ENCODE results near the gene BDP1.
"Not testable (repeated sequence)": the region's sequence is repeated elsewhere in the genome, so short reads cannot be mapped to it uniquely, and the experiment has no call there.

The BDP1 gene

DNA sequence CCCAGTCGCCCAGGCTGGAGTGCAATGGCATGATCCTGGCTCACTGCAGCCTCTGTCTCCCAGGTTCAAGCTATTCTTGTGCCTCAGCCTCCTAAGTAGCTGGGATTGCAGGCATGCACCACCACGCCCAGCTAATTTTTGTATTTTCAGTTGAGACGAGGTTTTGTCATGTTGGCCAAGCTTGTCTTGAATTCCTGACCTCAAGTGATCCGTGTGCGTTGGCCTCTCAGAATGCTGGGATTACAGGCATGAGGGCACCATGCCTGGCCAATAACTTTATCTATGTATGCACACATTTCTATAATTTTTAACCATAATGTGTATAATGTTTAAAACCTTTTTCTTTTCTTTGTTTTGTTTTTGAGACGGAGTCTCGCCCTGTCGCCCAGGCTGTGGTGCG, 43.3 kb downstream of the BDP1 start:
- H3K9me3 Mint-ChIP-seq; H3K4me3 Mint-ChIP-seq; H3K27ac Mint-ChIP-seq; H3K27me3 Mint-ChIP-seq; H3K4me1 Mint-ChIP-seq (ENCODE audit: low read depth): not testable (repeated sequence)
- peaks cover 66% of the 10 kb centered on the region for H3K36me3 Mint-ChIP-seq (ENCODE audit: low read depth)

DNA sequence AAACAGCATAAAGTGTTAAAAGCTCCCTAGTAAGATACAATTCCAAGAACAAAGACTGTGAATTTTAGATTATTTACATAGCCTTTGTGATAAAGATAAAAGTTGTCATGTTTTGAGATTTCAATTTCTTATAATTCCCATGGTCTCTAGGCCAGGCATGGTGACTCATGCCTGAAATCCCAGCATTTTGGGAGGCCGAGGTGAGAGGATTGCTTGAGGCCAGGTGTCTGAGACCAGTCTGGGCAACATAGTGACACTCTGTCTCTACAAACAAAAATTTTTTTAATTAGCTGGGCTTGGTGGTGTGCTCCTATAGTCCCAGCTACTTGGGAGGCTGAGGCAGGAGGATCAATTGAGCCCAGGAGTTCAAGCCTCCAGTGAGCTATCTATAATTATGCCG, 48.1 kb downstream of the BDP1 start:
- no peak overlapping the region for H3K4me3 Mint-ChIP-seq
- no peaks in the 10 kb centered on the region for H3K27me3 Mint-ChIP-seq
- peaks cover 74% of the 10 kb centered on the region for H3K36me3 Mint-ChIP-seq (ENCODE audit: low read depth)
- H3K9me3 Mint-ChIP-seq: no peaks in the 10 kb centered on the region
- no peaks in the 10 kb centered on the region for H3K4me1 Mint-ChIP-seq (ENCODE audit: low read depth)
- H3K27ac Mint-ChIP-seq: no peak overlapping the region

GRCh38 chr5:71522151-71522550, 66.7 kb downstream of the BDP1 start:
- H3K4me1 Mint-ChIP-seq (ENCODE audit: low read depth): no peaks in the 10 kb centered on the region
- no peaks in the 10 kb centered on the region for H3K27me3 Mint-ChIP-seq
- H3K27ac Mint-ChIP-seq: no peak overlapping the region
- H3K9me3 Mint-ChIP-seq: no peaks in the 10 kb centered on the region
- peaks cover 61% of the 10 kb centered on the region for H3K36me3 Mint-ChIP-seq (ENCODE audit: low read depth)
- H3K4me3 Mint-ChIP-seq: no peak overlapping the region

- H3K4me1 Mint-ChIP-seq (ENCODE audit: low read depth); H3K27ac Mint-ChIP-seq: not testable (repeated sequence)
Measured at GRCh38 chr5:71525611-71526010, 70.2 kb downstream of the BDP1 start.

GRCh38 chr5:71528206-71528605, 72.8 kb downstream of the BDP1 start:
- no peak overlapping the region for H3K4me3 Mint-ChIP-seq
- H3K36me3 Mint-ChIP-seq (ENCODE audit: low read depth): peaks cover 49% of the 10 kb centered on the region

More at GRCh38 chr5:71525611-71526010, 70.2 kb downstream of the BDP1 start:
- not testable (repeated sequence) for H3K9me3 Mint-ChIP-seq, H3K27me3 Mint-ChIP-seq, H3K4me3 Mint-ChIP-seq
- peaks cover 50% of the 10 kb centered on the region for H3K36me3 Mint-ChIP-seq (ENCODE audit: low read depth)

GRCh38 chr5:71529682-71530081, 74.2 kb downstream of the BDP1 start:
- Mint-ChIP-seq H3K27me3 (no peaks in the 10 kb centered on the region), H3K4me3 (no peak overlapping the region), H3K4me1 (ENCODE audit: low read depth) (peaks cover 5% of the 10 kb centered on the region), H3K27ac (peak overlapping the region; percentile 40), H3K36me3 (ENCODE audit: low read depth) (peaks cover 52% of the 10 kb centered on the region), H3K9me3 (no peaks in the 10 kb centered on the region)

More at GRCh38 chr5:71528206-71528605, 72.8 kb downstream of the BDP1 start:
- no peaks in the 10 kb centered on the region for H3K9me3 Mint-ChIP-seq
- H3K27ac Mint-ChIP-seq: no peak overlapping the region
- no peaks in the 10 kb centered on the region for H3K4me1 Mint-ChIP-seq (ENCODE audit: low read depth)
- no peaks in the 10 kb centered on the region for H3K27me3 Mint-ChIP-seq

DNA sequence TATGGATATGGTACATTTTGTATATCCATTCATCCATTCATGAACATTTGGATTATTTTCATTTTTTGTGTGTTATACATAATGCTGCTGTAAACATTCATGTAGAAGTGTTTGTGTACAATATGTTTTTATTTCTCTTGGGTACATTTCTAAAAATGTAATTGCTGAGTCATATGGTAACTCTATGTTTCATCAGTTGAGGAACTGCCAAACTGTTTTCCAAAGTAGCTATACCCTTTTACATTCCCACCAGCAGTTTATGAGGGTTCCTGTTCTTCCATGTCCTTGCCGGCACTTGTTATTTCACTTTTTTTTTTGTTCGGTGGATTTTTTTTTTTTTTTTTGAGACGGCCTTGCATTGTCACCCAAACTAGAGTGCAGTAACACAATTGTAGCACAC, 77.7 kb downstream of the BDP1 start:
- Mint-ChIP-seq H3K36me3 (ENCODE audit: low read depth) (peaks cover 70% of the 10 kb centered on the region), H3K4me1 (ENCODE audit: low read depth) (peaks cover 5% of the 10 kb centered on the region), H3K4me3 (no peak overlapping the region), H3K27ac (no peak overlapping the region), H3K27me3 (no peaks in the 10 kb centered on the region), H3K9me3 (no peaks in the 10 kb centered on the region)

DNA sequence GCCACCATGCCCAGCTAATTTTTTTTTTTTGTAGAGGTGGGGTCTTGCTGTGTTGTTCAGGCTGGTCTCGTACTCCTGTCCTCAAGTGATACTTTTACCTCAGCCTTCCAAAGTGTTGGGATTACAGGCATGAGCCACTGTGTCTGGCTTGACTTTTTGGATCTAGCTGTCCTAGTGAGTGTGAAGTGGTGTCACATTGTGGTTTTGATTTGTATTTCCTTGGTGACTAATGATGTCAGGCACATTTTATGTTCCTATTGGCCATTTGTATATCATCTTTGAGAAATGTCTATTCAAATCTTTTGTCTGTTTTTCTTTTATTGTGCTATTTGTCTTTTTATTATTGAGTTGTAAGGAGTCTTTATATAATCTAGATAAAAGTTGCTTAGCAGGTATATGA, 78.2 kb downstream of the BDP1 start:
- no peaks in the 10 kb centered on the region for H3K9me3 Mint-ChIP-seq
- peaks cover 70% of the 10 kb centered on the region for H3K36me3 Mint-ChIP-seq (ENCODE audit: low read depth)
- no peak overlapping the region for H3K27ac Mint-ChIP-seq
- H3K27me3 Mint-ChIP-seq: no peaks in the 10 kb centered on the region
- peaks cover 5% of the 10 kb centered on the region for H3K4me1 Mint-ChIP-seq (ENCODE audit: low read depth)
- H3K4me3 Mint-ChIP-seq: no peak overlapping the region

DNA sequence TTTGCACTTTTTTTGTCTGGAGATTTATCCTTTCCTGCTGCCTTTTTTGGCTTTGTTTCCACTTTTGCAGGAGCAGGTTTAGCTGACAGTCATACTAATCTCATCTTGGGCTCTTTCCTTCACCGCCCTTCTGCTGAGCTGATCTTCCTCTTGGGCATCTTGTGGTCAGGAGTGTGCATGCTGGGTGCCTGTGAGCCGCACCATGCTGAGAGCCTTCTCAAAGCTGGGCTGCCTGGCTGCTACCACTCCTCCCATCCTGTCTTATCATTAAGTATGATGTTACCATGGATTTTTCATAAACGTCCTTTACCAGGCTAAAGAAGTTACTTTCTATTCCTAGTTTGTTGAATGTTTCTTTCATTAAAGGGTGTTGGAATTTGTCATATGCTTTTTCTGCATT, 82.2 kb downstream of the BDP1 start:
- H3K9me3 Mint-ChIP-seq: no peaks in the 10 kb centered on the region
- H3K27me3 Mint-ChIP-seq: no peaks in the 10 kb centered on the region
- H3K4me1 Mint-ChIP-seq (ENCODE audit: low read depth): peaks cover 5% of the 10 kb centered on the region
- H3K36me3 Mint-ChIP-seq (ENCODE audit: low read depth): peaks cover 83% of the 10 kb centered on the region
- no peak overlapping the region for H3K27ac Mint-ChIP-seq
- no peak overlapping the region for H3K4me3 Mint-ChIP-seq

- H3K4me3 Mint-ChIP-seq; H3K9me3 Mint-ChIP-seq; H3K27me3 Mint-ChIP-seq; H3K4me1 Mint-ChIP-seq (ENCODE audit: low read depth); H3K27ac Mint-ChIP-seq: not testable (repeated sequence)
- peaks cover 79% of the 10 kb centered on the region for H3K36me3 Mint-ChIP-seq (ENCODE audit: low read depth)
Measured at GRCh38 chr5:71550885-71551284, 95.4 kb downstream of the BDP1 start.

- H3K36me3 Mint-ChIP-seq (ENCODE audit: low read depth): peaks cover 80% of the 10 kb centered on the region
- H3K27me3 Mint-ChIP-seq; H3K4me1 Mint-ChIP-seq (ENCODE audit: low read depth); H3K4me3 Mint-ChIP-seq; H3K9me3 Mint-ChIP-seq; H3K27ac Mint-ChIP-seq: not testable (repeated sequence)
Measured at GRCh38 chr5:71551582-71551981, 96.1 kb downstream of the BDP1 start.

DNA sequence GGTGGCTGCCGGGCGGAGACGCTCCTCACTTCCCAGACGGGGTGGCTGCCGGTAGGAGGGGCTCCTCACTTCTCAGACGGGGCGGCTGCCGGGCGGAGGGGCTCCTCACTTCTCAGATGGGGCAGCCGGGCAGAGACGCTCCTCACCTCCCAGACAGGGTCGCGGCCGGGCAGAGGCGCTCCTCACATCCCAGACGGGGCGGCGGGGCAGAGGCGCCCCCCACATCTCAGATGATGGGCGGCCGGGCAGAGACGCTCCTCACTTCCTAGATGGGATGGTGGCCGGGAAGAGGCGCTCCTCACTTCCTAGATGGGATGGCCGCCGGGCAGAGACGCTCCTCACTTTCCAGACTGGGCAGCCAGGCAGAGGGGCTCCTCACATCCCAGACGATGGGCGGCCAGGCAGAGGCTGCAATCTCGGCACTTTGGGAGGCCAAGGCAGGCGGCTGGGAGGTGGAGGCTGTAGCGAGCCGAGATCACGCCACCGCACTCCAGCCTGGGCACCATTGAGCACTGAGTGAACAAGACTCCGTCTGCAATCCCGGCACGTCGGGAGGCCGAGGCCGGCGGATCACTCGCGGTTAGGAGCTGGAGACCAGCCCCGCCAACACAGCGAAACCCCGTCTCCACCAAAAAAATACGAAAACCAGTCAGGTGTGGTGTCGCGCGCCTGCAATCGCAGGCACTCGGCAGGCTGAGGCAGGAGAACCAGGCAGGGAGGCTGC, 96.7 kb downstream of the BDP1 start:
- not testable (repeated sequence) for H3K4me1 Mint-ChIP-seq (ENCODE audit: low read depth); H3K4me3 Mint-ChIP-seq; H3K27me3 Mint-ChIP-seq; H3K27ac Mint-ChIP-seq; H3K9me3 Mint-ChIP-seq
- peaks cover 81% of the 10 kb centered on the region for H3K36me3 Mint-ChIP-seq (ENCODE audit: low read depth)

- Mint-ChIP-seq H3K27me3 (no peaks in the 10 kb centered on the region), H3K36me3 (ENCODE audit: low read depth) (peaks cover 47% of the 10 kb centered on the region), H3K4me3 (no peak overlapping the region), H3K4me1 (ENCODE audit: low read depth) (no peaks in the 10 kb centered on the region), H3K27ac (no peak overlapping the region), H3K9me3 (no peaks in the 10 kb centered on the region)
Measured at GRCh38 chr5:71563161-71563560, 107.7 kb downstream of the BDP1 start.

- Mint-ChIP-seq H3K27ac (peak overlapping the region; percentile 21), H3K36me3 (ENCODE audit: low read depth) (peaks cover 49% of the 10 kb centered on the region), H3K9me3 (no peaks in the 10 kb centered on the region), H3K27me3 (no peaks in the 10 kb centered on the region), H3K4me1 (ENCODE audit: low read depth) (no peaks in the 10 kb centered on the region), H3K4me3 (no peak overlapping the region)
Measured at GRCh38 chr5:71564895-71565294, 109.4 kb downstream of the BDP1 start.

- Mint-ChIP-seq H3K9me3 (no peaks in the 10 kb centered on the region), H3K4me1 (ENCODE audit: low read depth) (no peaks in the 10 kb centered on the region), H3K27me3 (no peaks in the 10 kb centered on the region), H3K36me3 (ENCODE audit: low read depth) (peaks cover 27% of the 10 kb centered on the region), H3K27ac (no peak overlapping the region), H3K4me3 (no peak overlapping the region)
Measured at GRCh38 chr5:71569748-71570509, 114.5 kb downstream of the BDP1 start.

GRCh38 chr5:71571811-71572210, 116.4 kb downstream of the BDP1 start:
- not testable (repeated sequence) for H3K4me3 Mint-ChIP-seq; H3K4me1 Mint-ChIP-seq (ENCODE audit: low read depth); H3K9me3 Mint-ChIP-seq; H3K27ac Mint-ChIP-seq; H3K27me3 Mint-ChIP-seq
- H3K36me3 Mint-ChIP-seq (ENCODE audit: low read depth): peaks cover 25% of the 10 kb centered on the region

Measured in stimulated activated naive CD8-positive, alpha-beta T cell treated with anti-CD3 and anti-CD28 coated beads, Interleukin-15, Interleukin-2, amounts not matched to agents 100 ng/mL and 50 ng/mL, for 24 hours (primary cell).